Dermis blood vessel endothelial cell (primary cell): ENCODE data around the gene ATP2B2. TPM values are rescaled to one million over a fixed set of nuclear protein-coding genes. Genes with fewer than 3 reads are reported as not detected.
"Not testable (repeated sequence)": the region's sequence is repeated elsewhere in the genome, so short reads cannot be mapped to it uniquely, and the experiment has no call there.

Source experiments
- DNase-seq: peaks from one replicate; pipeline ENCODE4 v3.0.0; 2010
- total RNA-seq: library from RNA; depleted of rRNA; stranded (reverse); fragments of >200 nt; gene quantifications from 2 replicates; pipeline ENCODE4 v1.2.3, GENCODE V29; 2014

ATP2B2 gene
- total RNA-seq, 1 donor from 2014 or later, result not detected

DNA sequence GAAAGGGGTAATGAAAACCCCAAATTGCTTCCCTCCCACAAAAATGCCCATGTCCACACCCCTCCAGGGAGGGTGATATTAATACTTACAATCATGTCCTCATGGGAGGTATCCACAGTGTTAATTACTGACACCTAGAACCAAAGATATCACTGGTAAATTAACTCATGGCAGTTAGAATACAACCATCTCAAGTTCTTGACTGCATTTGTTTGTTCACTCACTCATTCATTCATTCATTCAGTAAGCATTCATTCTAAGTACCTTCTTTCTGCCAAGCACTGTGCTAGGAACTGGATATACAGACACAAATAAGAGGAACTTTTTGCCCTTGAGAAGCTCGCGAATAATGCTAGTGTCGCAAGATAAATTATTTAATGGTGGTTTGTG, 187.4 kb downstream of the ATP2B2 start:
- DNase-seq, result no peak

DNA sequence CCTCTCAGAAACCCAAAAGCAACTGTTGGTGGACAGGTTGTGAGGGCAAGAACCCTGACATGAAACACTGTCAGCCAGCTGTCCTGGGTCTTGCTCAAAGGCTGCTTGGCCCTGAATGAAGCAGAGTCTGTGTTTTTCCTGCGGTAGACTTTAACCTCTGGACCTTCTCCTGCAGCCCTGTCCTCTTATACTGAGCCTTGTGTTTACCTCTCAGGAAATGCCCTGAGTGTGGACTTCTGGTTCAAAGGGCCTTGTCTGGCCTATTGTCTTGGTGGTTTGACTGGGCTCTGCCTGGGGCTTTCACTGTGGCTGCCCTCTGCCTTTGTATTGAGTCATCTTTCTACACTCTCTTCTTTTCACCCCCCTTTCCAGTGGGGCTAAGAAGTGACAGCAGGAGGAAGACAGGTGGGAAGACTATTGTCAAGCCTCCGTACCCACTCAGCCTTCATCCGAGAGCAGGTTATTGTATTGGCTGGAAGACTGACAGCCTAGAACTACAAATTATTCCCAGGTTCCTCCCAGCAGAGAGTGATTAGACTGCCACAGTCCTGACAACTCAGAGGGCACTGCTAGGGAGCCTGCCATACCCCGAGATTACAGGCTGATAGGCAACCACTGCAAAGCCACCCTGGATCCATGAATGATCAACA, 187.9 kb downstream of the ATP2B2 start:
- DNase-seq, result peak; percentile 35

DNA sequence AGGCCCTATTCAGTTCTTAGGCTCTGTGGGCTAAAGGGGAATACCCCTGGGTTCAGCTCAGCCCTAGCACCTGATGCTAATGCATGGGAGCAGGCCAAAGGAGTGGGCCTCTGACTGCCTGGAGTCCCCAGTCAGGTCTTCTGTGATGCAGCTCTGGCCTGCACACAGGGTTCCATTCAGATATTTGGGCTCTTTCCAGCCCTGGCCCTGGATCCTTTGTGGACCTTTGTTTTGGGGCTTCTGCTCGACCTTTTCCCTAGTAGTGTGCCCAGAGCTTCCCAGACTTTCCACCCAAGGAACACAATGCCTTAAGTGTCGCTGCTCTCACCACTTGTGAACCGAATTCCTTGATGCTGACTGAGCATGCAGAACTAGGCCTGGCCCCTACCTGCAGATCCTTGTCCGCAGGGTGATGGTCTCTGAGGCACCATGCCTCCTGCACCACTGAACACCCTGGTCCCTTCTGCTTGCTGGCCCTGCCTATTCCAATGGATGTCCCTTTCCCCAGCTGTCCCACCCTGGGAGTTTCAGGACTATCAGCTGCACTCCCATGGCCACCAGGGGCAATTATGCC, 189.5 kb downstream of the ATP2B2 start:
- DNase-seq, result no peak

DNA sequence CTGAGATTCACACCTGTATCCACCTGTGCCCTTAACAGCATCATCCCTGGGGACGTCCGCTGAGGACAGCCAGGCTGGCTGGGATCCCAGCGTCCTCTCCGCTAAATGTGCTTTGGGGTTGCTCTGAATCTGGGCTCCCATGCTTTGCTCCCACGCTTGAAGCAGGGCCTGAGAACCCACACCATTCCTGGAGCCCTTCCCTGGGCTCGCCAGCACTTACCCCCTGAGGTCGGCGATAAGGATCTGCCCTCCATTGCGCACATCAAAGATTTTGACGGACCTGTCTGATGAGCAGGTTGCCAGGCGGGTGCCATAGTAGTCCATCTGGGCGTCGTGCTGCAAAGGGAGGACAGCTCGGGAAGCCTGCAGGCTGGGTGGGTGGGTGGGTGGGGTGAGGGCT, 190.3 kb downstream of the ATP2B2 start:
- DNase-seq, result no peak

DNA sequence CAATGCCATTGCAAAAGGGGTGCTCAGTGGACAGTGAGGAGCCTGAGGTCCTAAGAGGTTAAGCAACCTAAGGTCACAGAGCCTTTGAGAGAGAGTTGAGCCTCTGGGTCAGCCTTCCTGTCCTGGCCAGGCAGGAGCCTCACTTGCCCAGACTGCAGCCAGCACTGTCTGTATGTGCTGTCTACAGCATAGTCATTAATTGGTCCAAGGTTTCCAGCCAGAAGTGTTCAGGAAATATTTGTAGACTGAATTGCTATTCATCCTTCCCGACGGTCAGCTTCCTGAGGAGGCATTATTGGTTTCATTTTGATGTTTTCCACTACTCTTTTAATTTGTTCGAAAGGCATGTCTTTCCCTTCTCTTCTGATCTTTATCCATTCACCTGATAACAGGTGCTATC, 192.5 kb downstream of the ATP2B2 start:
- DNase-seq, result peak; percentile 68

DNA sequence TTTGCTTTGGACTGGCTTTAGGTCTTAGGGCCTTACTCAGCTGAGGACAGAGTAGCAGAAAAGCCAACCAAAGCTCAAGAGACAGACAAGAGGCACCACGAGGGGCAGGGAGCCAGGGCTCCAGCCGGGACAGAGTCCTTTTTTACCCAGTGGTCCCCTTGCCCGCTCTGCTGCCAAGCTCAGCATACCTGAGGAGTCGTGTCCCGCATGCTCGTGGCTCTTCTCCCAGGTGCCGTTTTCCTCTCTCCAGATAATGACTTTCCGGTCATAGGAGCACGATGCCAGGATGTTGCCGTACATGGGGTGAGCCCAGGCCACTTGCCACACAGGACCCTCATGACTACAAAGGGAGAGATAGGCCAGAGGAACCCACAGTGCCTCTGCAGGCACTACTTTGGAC, 193.0 kb downstream of the ATP2B2 start:
- no peak for DNase-seq

DNA sequence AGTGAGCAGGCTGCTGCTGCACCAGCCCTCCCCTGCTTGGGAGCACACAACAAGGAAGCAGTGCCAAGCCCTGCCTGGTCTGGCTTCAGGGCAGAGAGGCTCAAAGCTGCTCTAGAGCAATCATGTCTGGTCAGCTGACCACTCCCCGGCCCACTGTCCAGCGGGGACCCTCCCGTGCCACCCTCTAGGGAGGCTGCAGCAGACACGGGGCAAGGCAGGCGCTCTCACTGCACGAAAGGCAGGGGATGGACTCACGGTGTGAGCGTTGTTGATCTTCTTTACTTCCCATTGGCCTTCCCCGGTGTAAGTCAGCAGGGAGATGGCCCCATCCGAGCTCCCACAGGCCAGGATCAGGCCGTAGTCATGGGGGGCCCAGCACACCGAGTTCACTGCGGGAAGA, 193.7 kb downstream of the ATP2B2 start:
- DNase-seq, result no peak

DNA sequence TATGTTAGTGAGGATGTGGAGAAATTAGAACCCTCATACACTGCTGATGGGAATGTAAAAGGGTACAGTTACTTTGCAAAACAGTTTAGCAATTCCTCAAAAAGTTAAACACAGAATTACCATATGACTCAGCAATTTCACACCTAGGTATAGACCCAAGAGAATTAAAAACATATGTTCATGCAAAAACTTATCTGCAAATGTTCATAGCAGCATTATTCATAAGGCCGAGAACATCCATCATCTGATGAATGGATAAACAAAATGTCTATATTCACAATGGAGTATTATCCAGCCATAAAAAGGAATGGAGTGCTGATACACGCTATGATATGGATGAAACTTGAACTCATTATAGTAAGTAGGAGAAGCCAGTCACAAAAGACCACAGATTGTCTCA, 194.8 kb downstream of the ATP2B2 start:
- DNase-seq, result no peak

DNA sequence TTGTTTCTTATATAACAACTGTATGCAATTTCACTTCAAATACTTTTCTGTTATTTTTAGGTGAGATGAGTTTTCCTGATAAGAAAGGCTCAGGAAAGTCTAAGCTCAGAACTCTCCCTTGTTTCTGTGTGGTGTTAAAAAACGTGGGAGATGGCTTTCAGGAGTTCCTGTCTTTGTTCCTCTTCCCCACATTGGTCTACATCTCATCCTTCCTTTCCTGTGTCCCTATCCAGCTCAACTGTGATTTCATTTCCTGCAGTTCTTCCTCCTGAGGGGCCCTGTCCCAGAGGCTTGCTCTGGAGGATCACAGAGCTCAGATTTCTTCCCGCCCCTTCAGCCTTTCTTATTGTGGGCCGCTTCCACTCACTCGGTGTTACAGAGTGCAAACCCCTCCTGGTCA, 195.7 kb downstream of the ATP2B2 start:
- peak; percentile 84 for DNase-seq

DNA sequence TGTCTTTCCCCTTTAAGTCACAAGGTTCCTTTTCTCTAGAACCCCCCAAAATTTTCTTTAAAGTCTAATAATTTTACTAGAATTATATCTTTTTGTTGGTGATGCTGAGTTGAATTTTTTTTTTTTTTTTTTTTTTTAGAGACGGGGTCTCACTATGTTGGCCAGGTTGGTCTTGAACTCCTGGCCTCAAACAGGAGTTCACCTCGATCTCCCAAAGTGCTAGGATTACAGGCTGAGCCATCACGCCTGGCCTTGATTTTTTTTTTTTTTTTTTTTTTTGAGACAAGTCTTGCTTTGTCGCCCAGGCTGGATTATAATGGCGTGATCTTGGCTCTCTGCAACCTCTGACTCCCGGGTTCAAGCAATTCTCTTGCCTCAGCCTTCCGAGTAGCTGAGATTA, 196.7 kb downstream of the ATP2B2 start:
- no peak for DNase-seq

DNA sequence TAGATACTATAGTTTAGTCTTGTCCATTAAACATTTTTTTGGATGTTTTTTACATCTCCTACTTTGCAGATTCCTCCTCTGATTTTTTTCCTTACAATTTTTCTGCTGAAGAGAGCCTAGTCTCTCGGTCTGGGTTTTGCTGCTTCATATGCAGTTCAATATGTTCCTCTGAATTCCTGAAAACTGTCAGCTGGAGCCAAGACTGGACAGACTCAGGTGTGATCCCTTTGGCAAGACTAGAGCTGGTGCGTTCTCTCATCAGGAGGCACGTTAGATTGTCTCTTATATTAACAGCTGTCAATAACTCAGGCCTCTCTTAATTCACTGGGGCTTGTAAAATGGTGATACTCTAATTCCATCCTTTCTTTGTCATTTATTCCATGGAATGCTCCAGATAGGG, 199.2 kb downstream of the ATP2B2 start:
- no peak for DNase-seq

DNA sequence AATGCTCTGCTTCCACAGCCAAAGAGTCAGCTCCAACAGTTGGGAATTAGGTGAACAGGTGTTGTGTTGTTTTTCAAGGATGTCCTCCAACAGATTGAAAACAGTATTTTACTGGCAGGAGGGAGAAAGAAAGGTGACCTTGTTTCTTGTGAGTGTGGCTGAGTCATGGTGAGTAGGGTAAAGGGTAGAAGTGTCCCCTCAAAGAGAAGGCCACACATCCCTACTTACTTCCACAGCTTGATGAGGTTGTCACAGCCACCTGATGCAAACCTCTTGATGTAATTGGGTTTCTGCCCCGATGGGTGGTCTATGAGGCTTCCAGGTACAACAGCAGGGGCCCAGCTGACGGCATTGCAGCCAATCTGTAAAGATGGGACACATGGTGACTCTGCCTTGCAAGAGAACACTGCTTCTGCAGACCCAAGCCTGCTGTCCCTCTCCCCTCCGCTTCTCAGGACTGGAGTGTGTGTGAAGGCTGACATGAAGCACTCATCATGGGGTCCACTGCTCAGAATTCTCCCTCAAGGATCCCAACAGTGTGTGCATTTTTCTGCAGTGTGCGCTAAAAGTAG, 200.0 kb downstream of the ATP2B2 start:
- DNase-seq, result no peak

DNA sequence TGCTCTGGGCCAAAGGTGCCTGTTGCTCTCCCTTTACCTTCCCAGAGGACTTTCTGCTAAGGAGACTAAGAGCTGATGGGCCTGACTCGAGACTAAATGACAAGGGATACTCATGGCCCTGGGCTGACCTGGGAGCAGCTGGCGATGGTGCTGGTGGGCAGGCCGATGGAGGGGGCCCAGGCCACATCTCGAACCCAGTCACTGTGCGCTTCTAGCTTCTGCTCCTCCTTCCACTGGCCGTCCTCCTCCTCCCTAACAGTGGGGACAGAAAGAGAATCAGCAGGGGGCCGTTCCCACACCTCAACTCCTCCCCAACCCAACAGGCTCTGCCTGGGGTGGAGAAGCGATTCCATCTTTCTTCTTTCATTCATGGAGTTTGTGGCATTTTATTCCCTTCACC, 200.5 kb downstream of the ATP2B2 start:
- DNase-seq, result no peak

DNA sequence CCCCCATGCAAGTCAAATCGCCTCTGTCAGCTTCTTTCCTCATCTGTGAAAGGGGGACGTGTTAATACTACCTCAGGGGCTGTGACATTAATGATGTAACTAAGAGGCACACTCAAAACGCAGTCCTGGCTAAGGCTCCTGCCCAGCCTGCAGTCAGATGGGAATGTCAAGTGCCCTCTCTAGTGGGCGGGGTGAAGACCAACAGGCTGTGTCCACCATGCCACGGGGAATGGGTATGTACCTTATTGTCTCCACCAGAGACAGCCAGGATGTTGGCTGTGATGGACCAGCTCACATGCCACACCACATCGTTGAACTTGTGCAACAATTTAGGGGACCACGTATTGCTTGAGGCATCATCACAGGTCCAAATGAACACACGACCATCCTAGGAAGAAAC, 201.6 kb downstream of the ATP2B2 start:
- DNase-seq, result no peak

DNA sequence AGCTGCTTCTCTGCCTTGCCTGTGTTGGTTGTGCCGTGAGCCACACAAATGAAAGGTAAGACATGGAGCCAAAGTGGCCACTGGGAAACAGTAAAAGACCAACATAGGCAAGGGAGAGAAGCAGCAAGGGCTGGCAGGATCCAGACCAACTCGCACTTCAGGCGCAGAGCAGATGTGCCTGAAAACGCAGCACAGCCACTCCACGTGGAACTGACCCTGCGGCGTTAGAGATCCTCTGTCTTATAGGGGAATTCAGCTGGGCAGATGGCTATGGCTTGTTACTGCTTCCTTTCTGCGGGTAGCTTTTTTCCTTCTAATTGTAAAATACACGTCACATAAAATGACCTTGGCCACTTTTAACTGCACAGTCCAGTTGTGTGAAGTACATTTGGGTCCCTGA, 202.3 kb downstream of the ATP2B2 start:
- DNase-seq, result no peak

DNA sequence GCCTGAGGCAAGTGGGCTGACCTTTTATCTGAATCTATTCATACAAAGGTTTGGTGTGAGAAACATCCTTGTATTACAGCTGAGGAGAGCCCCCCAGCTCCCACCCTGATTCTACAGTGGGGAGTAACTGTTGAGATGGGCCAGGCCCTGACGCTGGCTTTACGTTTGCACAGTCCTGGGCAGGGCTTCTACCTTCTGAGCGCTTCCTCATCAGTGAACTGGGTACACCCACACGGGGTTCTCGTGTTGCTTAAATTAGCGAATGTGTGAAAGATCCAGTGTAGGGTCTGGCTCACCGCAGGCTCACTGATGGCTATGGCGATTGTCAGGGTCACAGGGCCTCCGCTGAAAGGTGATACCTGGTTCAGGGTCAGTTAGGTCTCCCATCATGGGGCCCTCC, 205.3 kb downstream of the ATP2B2 start:
- no peak for DNase-seq

DNA sequence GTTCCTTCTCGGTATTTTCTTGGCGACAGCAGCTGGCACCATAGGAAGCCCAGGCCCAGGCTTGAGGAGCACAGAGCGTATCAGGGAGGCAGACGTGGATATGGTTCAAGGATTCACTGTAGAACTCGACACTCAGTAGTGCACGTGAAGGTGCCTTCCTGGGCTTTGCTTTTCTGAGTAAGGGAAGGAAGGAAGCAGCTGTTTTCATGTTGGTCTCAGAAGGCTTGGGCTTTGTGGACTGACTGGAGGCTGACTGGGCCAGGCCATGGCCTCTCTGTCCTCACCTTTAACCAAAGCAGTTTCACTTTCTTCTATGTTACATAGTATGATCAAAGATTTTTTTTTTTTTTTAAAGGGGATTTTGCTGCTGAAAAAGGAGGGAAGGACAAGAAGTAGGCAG, 205.7 kb downstream of the ATP2B2 start:
- DNase-seq, result peak; percentile 39

DNA sequence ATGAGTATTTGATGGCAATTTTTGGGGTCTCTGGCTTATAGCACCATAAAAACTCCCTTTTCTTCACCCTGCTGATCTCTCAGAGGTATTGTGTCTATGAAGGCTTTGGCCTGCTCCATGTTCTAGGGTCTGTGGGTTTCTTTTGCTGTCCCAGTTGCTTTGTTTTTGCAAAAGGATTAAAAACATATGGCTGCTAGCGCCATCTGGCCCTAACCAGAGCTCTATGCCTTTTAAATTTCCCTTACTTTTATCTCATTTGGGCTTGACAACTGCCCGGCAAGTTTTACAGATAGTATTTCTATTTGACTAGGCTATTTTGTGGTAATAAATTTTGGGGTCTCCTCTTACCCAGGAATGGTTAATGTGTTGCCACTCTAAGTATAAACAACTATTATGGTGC, 206.2 kb downstream of the ATP2B2 start:
- no peak for DNase-seq

DNA sequence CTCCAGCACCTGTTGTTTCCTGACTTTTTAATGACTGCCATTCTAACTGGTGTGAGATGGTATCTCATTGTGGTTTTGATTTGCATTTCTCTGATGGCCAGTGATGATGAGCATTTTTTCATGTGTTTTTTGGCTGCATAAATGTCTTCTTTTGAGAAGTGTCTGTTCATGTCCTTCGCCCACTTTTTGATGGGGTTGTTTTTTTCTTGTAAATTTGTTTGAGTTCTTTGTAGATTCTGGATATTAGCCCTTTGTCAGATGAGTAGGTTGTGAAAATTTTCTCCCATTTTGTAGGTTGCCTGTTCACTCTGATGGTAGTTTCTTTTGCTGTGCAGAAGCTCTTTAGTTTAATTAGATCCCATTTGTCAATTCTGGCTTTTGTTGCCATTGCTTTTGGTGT, 207.3 kb downstream of the ATP2B2 start:
- DNase-seq, result not testable (repeated sequence)

DNA sequence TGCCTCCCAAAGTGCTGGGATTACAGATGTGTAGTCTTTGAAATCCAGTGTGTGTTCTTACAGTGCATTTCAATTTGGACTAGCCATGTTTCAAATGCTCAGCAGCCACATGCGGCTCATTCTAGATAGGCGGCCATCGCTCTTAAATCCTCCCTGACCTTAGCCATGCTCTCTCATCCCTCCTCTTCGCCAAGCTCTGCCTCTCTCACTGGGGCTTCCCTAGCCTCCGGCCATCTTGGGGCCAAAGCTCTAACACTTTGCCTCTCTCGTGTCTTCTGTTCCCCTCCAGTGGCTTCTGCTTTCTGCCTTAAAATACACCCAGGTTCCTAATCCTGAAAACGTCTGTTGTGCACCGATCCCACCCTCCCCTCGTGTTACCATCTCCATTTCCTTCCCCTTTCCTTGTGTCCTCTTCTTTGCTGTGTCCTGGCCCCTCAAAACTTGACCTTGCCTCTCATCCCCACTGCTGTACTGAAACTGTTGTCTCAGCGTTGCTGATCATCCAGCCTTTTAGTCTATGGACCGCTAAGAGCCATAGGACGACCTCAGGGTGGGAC, 211.3 kb downstream of the ATP2B2 start:
- no peak for DNase-seq

DNA sequence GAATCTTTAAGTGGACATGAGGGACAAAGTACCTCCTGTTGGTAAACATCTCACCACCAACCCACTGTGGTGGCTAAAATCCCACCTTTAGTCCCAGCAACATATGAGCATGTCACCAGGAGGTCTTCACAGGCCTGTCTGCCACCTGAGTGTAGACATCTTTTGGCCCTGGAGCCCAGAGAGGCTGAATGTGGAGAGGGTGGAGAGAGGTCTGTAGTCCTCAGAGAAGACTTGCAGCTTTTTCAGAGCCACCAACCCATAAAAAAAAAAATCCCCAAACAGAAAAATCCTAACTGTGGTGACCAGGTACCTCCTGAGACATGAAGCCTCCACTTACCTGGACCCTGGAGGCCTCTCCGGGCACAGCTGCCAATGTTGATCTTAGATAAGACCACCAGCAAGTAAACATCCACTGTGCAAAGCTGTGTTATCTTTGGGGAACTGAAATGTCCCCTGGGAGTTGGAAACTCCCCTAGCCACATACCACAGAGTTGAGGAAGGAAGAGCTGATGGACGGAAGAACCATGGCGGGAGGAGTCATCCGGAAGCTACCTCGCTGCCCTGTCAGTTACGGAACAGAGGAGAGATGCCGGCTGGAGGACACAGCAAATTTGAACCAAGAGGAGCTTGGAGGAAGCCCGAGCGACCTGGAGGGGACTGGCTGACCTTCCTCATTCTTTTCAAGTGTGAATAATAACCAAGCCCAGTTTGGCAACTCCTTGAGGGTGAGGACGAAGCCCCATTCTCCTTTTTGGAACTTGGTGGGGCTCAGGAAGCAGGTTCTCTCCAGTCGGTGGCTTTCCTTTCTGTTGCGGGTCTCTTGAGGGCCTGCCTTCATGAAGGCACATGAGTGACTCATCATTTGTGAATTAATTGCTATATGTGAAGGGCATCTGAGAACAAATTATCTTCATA, 212.6 kb downstream of the ATP2B2 start, which contains the start of gene GHRL:
Gene GHRL (minus strand): TSS at position 443 of the 915 bp plus-strand sequence. CDS start 2,767 bp downstream, outside the sequence.
- peak; percentile 30 for DNase-seq

DNA sequence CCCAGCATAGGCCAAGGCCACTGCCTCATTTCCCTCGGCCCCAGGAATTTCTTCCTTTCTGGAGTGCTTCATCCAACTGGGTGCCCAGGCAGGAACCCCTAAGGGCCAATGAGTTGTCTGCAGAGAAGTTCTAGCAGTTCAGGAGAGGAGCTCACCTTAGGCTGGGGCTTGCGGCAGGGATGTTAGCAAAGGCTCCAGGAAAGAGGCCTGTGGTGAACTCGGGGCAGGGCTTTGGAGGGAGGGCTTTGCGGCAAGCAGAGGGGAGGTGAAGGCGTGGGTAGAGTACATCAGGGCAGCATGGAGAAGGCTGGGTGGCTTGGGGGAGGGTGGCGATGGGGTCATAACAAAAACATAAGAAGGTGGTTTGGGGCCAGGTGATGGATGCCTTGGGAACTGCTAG, 213.7 kb downstream of the ATP2B2 start:
- no peak for DNase-seq
